HEK293T (cell line): Measurements from ENCODE around the gene AMER2.

Experiments used
- CTCF ChIA-PET: fragments of 350-600 bp; formaldehyde crosslinking; extraction: SDS; loops from one replicate; lab custom pipeline; 2021; ENCODE audit warnings: antibody characterized with exemption, inconsistent platforms; lab: Yijun Ruan, JAX
- POLR2A ChIA-PET: fragments of 350-600 bp; formaldehyde crosslinking; extraction: SDS; loops from one replicate; lab custom pipeline; 2020; ENCODE audit warnings: antibody characterized with exemption, inconsistent platforms; lab: Yijun Ruan, JAX
- DNase-seq: peaks from one replicate; pipeline ENCODE4 v3.0.0; 2012; ENCODE audit warnings: mixed read lengths; ENCODE audit errors: extremely low spot score
- ARNT ChIP-seq: fragments of 450-650 bp; IDR thresholded peaks from 2 replicates; pipeline ENCODE4 v1.6.1; 2017; ENCODE audit warnings: mild to moderate bottlenecking
- BHLHE40 ChIP-seq: fragments of 450-650 bp; IDR thresholded peaks from 2 replicates; pipeline ENCODE4 v1.6.1; 2016; ENCODE audit warnings: mild to moderate bottlenecking, moderate library complexity, borderline replicate concordance
- CTBP1 ChIP-seq: fragments of 450-650 bp; IDR thresholded peaks from 2 replicates; pipeline ENCODE4 v1.6.1; 2016; ENCODE audit warnings: borderline replicate concordance
- ELF4 ChIP-seq: fragments of 450-650 bp; IDR thresholded peaks from 2 replicates; pipeline ENCODE4 v1.6.1; 2017; ENCODE audit warnings: antibody characterized with exemption
- FOXA1 ChIP-seq: fragments of 450-650 bp; IDR thresholded peaks from 2 replicates; pipeline ENCODE4 v1.6.1; 2016; ENCODE audit warnings: mild to moderate bottlenecking
- FOXK2 ChIP-seq: fragments of 450-650 bp; IDR thresholded peaks from 2 replicates; pipeline ENCODE4 v1.6.1; 2016; ENCODE audit warnings: mild to moderate bottlenecking
- FOXM1 ChIP-seq: fragments of 450-650 bp; IDR thresholded peaks from 2 replicates; pipeline ENCODE4 v1.6.1; 2017; ENCODE audit warnings: mild to moderate bottlenecking, borderline replicate concordance
- HDGF ChIP-seq: fragments of 450-650 bp; IDR thresholded peaks from 2 replicates; pipeline ENCODE4 v1.6.1; 2017; ENCODE audit warnings: antibody characterized with exemption, borderline replicate concordance
- L3MBTL2 ChIP-seq: fragments of 450-650 bp; conservative IDR thresholded peaks from 2 replicates; pipeline ENCODE4 v1.6.1; 2016; ENCODE audit warnings: mild to moderate bottlenecking
- LEF1 ChIP-seq: fragments of 450-650 bp; IDR thresholded peaks from 2 replicates; pipeline ENCODE4 v1.6.1; 2017; ENCODE audit warnings: mild to moderate bottlenecking, borderline replicate concordance
- NFRKB ChIP-seq: fragments of 450-650 bp; IDR thresholded peaks from 2 replicates; pipeline ENCODE4 v1.6.1; 2016; ENCODE audit warnings: mild to moderate bottlenecking, moderate library complexity
- SP1 ChIP-seq: fragments of 450-650 bp; IDR thresholded peaks from 2 replicates; pipeline ENCODE4 v1.6.1; 2017
- SUZ12 ChIP-seq: fragments of 450-650 bp; IDR thresholded peaks from 2 replicates; pipeline ENCODE4 v1.6.1; 2016; ENCODE audit warnings: mild to moderate bottlenecking
- TARDBP ChIP-seq: fragments of 450-650 bp; IDR thresholded peaks from 2 replicates; pipeline ENCODE4 v1.6.1; 2016
- ZNF384 ChIP-seq: fragments of 450-650 bp; IDR thresholded peaks from 2 replicates; pipeline ENCODE4 v1.6.1; 2016
- TF ChIP-seq, protein P1 (sequence below): fragments of 450-650 bp; IDR thresholded peaks from 2 replicates; pipeline ENCODE4 v1.6.1; 2016

AMER2 gene

DNA sequence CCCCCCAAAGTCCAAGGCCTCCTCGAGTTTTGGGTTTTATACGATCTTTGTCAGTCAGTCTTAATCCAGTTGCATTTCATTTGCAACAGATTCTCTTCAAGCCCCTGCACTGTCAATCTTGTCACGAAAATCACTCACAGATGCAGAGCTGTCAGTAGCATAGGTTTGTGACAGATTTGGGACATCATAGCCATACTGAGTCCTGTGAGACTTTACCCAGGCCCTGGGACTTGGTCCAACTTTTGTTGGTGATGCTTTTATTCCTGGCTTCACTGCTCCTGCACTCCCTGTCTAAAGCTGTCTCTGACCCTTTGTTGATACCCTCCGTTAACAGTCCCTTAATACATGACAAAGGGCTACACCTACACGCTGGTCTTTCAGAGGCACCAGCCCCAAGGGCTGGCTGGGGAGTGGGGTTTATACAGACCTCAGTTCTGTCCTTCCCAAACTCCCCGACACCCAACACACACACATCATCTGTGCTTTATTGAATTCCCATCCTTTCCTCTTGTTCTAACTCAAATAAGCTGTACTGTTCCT is 40.1 kb downstream of the AMER2 start:
- no peak for DNase-seq
- CTCF ChIA-PET = no interaction called here
- POLR2A ChIA-PET = no interaction called here
- no peak for TF ChIP-seq SUZ12
- TF ChIP-seq ARNT = no peak
- no peak for TF ChIP-seq SP1
- TF ChIP-seq ZNF384 = no peak
- no peak for TF ChIP-seq FOXM1

DNA sequence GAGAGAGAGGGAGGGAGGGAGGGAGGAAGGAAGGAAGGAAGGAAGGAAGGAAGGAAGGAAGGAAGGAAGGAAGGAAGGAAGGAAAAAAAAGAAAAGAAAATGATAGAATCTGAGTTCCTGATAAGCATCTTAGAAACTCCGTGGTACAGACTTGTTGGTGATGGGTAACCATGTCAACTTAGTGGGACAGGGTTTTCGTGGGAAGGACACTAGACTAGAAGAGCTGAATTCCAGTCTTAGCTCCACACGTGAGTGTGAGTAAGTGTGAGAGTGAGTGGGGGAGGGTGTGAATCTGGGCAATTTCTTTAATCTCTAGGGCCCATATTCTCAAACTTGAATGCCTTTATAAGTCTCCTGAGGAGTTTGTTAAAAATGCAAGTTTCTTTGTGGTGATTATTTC is 41.1 kb downstream of the AMER2 start:
- ChIA-PET POLR2A (no interaction called here), CTCF (no interaction called here)
- TF ChIP-seq BHLHE40 (no peak), TARDBP (no peak), LEF1 (no peak), FOXA1 (no peak), SUZ12 (no peak), ZNF384 (no peak), SP1 (no peak), FOXK2 (no peak), CTBP1 (no peak), L3MBTL2 (no peak)
- TF ChIP-seq, protein P1, sequence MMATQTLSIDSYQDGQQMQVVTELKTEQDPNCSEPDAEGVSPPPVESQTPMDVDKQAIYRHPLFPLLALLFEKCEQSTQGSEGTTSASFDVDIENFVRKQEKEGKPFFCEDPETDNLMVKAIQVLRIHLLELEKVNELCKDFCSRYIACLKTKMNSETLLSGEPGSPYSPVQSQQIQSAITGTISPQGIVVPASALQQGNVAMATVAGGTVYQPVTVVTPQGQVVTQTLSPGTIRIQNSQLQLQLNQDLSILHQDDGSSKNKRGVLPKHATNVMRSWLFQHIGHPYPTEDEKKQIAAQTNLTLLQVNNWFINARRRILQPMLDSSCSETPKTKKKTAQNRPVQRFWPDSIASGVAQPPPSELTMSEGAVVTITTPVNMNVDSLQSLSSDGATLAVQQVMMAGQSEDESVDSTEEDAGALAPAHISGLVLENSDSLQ = no peak
- no peak for DNase-seq

DNA sequence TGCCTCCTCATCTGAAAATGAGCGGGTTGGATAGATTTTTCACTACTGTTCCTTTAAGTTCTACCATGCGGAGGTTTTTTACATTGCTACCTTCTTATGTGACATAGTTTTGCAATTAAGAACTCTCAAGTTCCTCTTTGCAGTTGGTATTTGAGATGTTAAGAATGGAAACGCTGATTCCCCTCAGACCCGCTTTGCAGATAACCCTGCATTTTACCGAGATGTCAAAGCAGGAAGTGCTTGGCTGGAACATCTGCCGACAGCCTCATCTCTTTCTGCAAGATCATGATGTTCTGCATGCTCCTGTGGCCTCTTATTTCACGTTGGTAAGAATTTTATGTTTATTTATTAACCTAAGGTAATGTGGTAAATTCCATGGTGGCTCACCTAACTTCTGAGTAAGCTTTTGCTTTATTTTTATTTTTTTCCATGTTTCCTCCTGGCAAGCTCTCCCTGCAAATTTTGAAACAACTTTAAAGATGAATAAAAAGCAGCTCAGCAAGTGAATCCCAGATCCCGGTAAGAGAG is 53.6 kb downstream of the AMER2 start:
- CTCF ChIA-PET = no interaction called here
- TF ChIP-seq ZNF384 (no peak), ARNT (no peak), ELF4 (no peak), FOXK2 (no peak), L3MBTL2 (no peak), FOXA1 (no peak), CTBP1 (no peak), SP1 (no peak), NFRKB (no peak), SUZ12 (no peak), HDGF (no peak), BHLHE40 (no peak), FOXM1 (no peak), TARDBP (no peak), LEF1 (no peak)
- TF ChIP-seq, protein P1 = no peak
- POLR2A ChIA-PET = no interaction called here
- no peak for DNase-seq

DNA sequence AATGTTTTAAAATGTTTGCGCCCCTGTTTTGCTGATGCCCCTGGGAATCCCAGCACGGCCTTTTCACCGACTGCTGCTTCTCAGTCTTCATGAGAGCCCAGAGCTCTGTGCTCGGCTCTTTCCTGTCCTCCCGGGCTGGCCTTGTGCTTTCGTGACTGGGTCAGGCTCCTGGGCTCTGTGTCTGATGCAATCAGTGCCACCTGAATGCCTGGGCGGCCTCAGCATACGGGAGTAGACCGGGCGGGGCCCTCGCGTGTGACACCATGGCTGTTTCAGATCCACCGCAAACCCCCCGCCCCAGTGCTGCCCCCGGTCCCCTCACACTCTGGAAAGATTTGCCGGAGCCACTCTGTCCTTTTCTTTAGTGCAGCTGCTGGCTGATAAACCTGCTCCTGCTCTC is 54.8 kb downstream of the AMER2 start:
- no peak for DNase-seq
- POLR2A ChIA-PET = no interaction called here
- TF ChIP-seq TARDBP = no peak
- no peak for TF ChIP-seq L3MBTL2
- no peak for TF ChIP-seq SP1
- no peak for TF ChIP-seq LEF1
- TF ChIP-seq FOXM1 = no peak
- TF ChIP-seq ZNF384 = no peak
- no peak for TF ChIP-seq ELF4
- TF ChIP-seq SUZ12 = no peak
- TF ChIP-seq NFRKB = no peak
- no peak for TF ChIP-seq BHLHE40
- TF ChIP-seq, protein P1 = no peak
- TF ChIP-seq FOXA1 = no peak
- no peak for TF ChIP-seq HDGF
- TF ChIP-seq CTBP1 = no peak
- CTCF ChIA-PET = no interaction called here

DNA sequence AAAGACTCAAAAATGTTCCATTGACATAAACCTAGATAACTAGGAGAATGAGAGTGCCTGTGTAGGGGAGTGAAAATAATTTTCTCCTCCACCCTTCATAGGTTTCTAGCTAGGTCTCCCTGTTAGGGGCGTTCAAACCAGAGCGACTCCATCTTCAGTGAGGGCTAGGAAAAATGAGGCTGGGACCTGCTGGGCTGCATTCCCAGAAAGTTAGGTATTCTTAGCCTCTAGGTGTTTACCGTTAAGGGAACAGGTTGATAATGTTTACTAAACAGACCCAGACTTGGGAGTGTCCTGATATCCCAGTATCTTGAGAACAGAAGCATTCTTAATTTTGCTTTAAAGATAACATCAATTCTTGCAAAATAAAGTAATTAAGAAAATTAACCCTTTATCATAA is 56.0 kb downstream of the AMER2 start:
- CTCF ChIA-PET = no interaction called here
- POLR2A ChIA-PET = no interaction called here
- no peak for DNase-seq
- no peak for TF ChIP-seq FOXK2

DNA sequence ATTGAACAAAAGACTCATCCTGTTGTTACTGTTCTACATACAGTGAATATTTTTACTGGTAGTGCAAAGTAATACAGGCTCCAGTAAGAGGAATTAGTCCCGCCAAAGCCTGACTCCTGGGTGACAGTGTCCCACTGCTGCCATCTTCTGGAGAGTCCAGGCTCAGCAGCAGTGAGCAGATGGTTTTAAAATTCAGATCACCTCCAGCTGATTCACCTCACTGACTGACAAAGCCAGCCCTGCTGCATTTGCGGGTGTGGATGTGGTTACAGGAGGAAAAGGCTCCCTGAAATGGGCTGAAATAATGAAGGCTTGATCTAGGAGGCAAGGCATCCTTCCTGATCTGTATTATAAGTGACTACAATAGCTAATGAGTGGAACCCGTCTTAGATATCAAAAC is 57.9 kb downstream of the AMER2 start:
- TF ChIP-seq SUZ12 (no peak), ZNF384 (no peak), TARDBP (no peak), FOXM1 (no peak), L3MBTL2 (no peak), FOXA1 (no peak), HDGF (no peak), BHLHE40 (no peak), NFRKB (no peak), SP1 (no peak), CTBP1 (no peak), ARNT (no peak), ELF4 (no peak), LEF1 (no peak), FOXK2 (no peak)
- TF ChIP-seq, protein P1 = no peak
- CTCF ChIA-PET = interaction anchor here (0.6 to 1.5 kb wide), 6 partner anchors 28 to 387 kb away, joined by 3 to 8 read pairs (median 4); no protein-coding TSS in a partner anchor
- POLR2A ChIA-PET = no interaction called here
- DNase-seq = peak; percentile 60
